SK-N-SH treated with all-trans-retinoic acid at 6 μM for 48 hours (cell line): ENCODE data around the gene CFAP68.

Source experiments
- ATAC-seq: fragments of 200-7000 bp; cut with Tn5 transposase; 3 replicates; pipeline ENCODE4 v1.9.1; 2020; ENCODE audit warnings: mild to moderate bottlenecking, moderate library complexity
- ARNTL ChIP-seq: fragments of 450-650 bp; formaldehyde crosslinking; IDR thresholded peaks from 2 replicates; pipeline ENCODE4 v1.5.0; 2020; ENCODE audit warnings: low read depth, mild to moderate bottlenecking, moderate library complexity, borderline replicate concordance
- BACH2 ChIP-seq: fragments of 250-450 bp; sonication (Bioruptor Pico); IDR thresholded peaks from 2 replicates; pipeline ENCODE4 v1.9.0; 2021; ENCODE audit warnings: mild to moderate bottlenecking, borderline replicate concordance
- CREB5 ChIP-seq: fragments of 250-450 bp; sonication (Bioruptor Pico); IDR thresholded peaks from 2 replicates; pipeline ENCODE4 v1.5.1; 2020; ENCODE audit warnings: low read depth, mild to moderate bottlenecking, moderate library complexity
- CSDC2 ChIP-seq: fragments of 250-450 bp; sonication (Bioruptor Pico); IDR thresholded peaks from 2 replicates; pipeline ENCODE4 v1.5.0; 2020; ENCODE audit warnings: mild to moderate bottlenecking, moderate library complexity
- CSRNP3 ChIP-seq: fragments of 250-450 bp; sonication (Bioruptor Pico); IDR thresholded peaks from 2 replicates; pipeline ENCODE4 v1.5.1; 2021; ENCODE audit warnings: mild to moderate bottlenecking, moderate library complexity
- GLIS3 ChIP-seq: fragments of 250-450 bp; sonication (Bioruptor Pico); IDR thresholded peaks from 2 replicates; pipeline ENCODE4 v1.5.0; 2020; ENCODE audit warnings: mild to moderate bottlenecking, moderate library complexity
- ISL1 ChIP-seq: fragments of 250-450 bp; sonication (Bioruptor Pico); IDR thresholded peaks from 2 replicates; pipeline ENCODE4 v2.1.2; 2022; ENCODE audit warnings: mild to moderate bottlenecking, moderate library complexity
- OSR1 ChIP-seq: fragments of 250-450 bp; sonication (Bioruptor Pico); IDR thresholded peaks from 2 replicates; pipeline ENCODE4 v1.8.0; 2022; ENCODE audit warnings: moderate library complexity, mild to moderate bottlenecking, inconsistent platforms
- POU6F1 ChIP-seq: fragments of 250-450 bp; sonication (Bioruptor Pico); IDR thresholded peaks from 2 replicates; pipeline ENCODE4 v1.8.0; 2021; ENCODE audit warnings: low read depth, mild to moderate bottlenecking, moderate library complexity, borderline replicate concordance
- PPARA ChIP-seq: fragments of 250-450 bp; sonication (Bioruptor Pico); IDR thresholded peaks from 2 replicates; pipeline ENCODE4 v1.5.0; 2020; ENCODE audit warnings: mild to moderate bottlenecking, borderline replicate concordance
- RARB ChIP-seq: fragments of 250-450 bp; sonication (Bioruptor Pico); IDR thresholded peaks from 2 replicates; pipeline ENCODE4 v1.8.0; 2021; ENCODE audit warnings: mild to moderate bottlenecking, moderate library complexity
- SNAI2 ChIP-seq: fragments of 250-450 bp; sonication (Bioruptor Pico); IDR thresholded peaks from 2 replicates; pipeline ENCODE4 v1.5.0; 2020; ENCODE audit warnings: mild to moderate bottlenecking, moderate library complexity
- TCF4 ChIP-seq: fragments of 250-450 bp; sonication (Bioruptor Pico); IDR thresholded peaks from 2 replicates; pipeline ENCODE4 v1.8.0; 2021; ENCODE audit warnings: mild to moderate bottlenecking, moderate library complexity, borderline replicate concordance
- TOX ChIP-seq: fragments of 250-450 bp; sonication (Bioruptor Pico); IDR thresholded peaks from 2 replicates; pipeline ENCODE4 v1.8.0; 2021; ENCODE audit warnings: mild to moderate bottlenecking, moderate library complexity, borderline replicate concordance
- ZNF70 ChIP-seq: fragments of 450-650 bp; formaldehyde crosslinking; IDR thresholded peaks from 2 replicates; pipeline ENCODE4 v1.5.0; 2020; ENCODE audit warnings: mild to moderate bottlenecking, moderate library complexity
- ZNF8 ChIP-seq: fragments of 450-650 bp; formaldehyde crosslinking; IDR thresholded peaks from 2 replicates; pipeline ENCODE4 v1.5.0; 2020; ENCODE audit warnings: mild to moderate bottlenecking, moderate library complexity
- TF ChIP-seq, protein P1 (sequence below): fragments of 250-450 bp; sonication (Bioruptor Pico); IDR thresholded peaks from 2 replicates; pipeline ENCODE4 v1.5.0; 2020; ENCODE audit warnings: mild to moderate bottlenecking, moderate library complexity

CFAP68 gene

DNA sequence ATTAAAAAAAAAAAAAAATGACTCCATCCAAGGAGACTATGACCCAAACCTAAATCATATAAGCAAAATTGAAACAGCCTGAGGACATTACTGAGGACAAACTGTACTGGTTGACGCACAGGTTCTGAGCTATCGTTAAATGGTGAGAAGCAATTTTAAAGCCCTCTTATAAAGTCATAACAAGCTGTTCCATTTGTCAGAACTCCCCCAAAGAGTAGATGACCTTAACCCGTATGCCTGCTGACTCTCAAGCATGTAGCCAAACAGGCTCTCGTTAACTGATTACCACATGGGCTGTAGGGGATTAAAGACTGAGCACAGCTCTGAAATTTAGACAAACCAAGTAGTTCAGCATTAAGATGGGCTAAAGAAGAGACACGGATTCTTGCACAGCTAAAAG lies 30.0 kb downstream of the CFAP68 start:
- no peak for ATAC-seq

DNA sequence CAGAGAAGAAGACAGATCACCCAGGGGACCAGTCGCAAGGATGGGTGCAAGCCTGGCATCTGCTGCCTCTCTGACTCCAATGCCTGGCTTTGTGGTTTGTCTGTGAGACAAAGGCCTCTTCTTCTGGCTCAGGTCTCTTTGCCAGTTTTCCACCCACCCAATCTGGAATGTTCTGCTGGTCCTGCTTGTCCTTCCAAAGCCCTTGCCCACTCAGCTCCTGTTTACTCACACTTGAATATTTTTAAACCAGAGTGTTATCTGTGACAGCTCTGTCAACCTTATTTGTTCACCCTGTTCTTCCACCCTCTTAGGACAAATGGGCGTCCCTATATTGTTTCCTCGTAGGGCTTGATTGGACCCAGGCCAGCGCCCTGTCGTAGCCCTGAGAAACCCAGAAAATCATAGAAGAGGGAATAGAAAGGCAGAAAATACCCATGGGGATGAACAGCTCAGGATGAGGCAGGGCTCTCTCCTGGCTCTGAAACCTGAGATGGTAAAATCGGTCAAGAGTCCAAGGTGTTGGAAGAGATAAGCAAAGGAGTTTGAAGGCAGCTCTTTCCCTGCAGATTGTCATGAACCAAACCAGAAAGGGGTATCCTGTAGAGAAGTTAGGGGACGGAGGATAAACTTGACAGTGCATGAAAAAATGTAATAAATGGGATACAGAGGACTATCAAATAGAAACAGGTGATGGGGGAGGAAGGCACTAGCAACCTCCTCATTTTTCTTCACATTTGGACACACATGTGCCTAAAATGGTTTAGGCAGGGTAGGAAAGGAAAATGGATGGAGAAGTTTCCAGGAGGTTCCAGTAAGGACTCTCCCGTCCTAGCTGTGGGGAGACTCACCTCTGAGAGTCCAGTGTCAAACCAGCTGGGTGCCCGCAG lies 31.6 kb downstream of the CFAP68 start:
- TF ChIP-seq PPARA (CRISPR knock-in tag) (no peak), GLIS3 (CRISPR knock-in tag) (no peak), ZNF8 (CRISPR knock-in tag) (no peak), ISL1 (no peak), TCF4 (CRISPR knock-in tag) (no peak)
- TF ChIP-seq, all 23 proteins: peak for 0
- ATAC-seq = no peak

More for the DNA sequence above, 30.0 kb downstream of the CFAP68 start:
- no peak for TF ChIP-seq POU6F1 (CRISPR knock-in tag)
- TF ChIP-seq ZNF8 (CRISPR knock-in tag) = no peak
- TF ChIP-seq ARNTL = no peak

DNA sequence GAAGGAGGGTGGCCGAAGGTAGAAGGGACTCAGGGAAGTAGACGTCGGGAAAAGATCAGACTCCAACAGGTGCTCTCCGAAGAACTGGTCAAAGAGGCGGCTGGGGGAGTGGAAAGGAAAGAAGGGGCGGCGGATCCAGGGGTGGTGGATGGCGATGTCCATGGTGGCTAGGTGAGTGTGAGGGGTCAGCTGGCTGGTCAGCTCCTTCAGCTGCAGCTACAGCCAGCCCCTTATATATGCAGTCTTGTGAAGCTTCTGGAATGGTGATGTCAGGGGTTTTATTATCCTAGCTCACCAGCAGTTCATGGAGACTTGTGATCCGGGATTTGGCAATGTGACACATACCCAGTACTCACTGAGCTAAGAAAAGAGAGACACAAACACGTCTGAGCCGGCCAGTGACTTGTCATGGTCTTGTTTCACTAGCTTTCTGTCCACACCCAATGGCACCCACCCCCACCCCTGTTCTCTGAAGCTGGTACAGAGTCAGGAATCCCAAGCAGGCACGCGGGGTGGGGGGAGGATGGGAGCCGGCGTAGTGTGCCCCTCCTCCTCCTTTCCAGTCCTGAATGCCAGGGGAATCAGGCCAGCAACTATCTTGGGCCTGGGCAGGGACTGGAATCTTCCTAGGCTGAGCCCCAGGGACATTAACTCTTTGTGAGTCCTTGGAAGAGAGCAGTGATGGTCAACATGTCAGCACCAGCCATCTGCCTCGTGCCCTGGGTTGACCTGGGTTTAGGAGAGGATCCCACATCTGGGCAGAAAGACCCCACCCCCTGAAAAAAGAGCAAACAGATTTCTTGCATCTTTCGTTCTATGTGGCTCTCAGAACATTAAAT lies 32.4 kb downstream of the CFAP68 start, which contains the start of gene CRYAB:
Gene CRYAB (minus strand): TSS at position 208 of the 839 bp plus-strand sequence. CDS start 46 bp downstream, at position 162.
- peak; percentile 71 for ATAC-seq
- no peak for TF ChIP-seq ZNF8 (CRISPR knock-in tag)
- no peak for TF ChIP-seq GLIS3 (CRISPR knock-in tag)
- no peak for TF ChIP-seq CSDC2 (CRISPR knock-in tag)
- no peak for TF ChIP-seq OSR1 (CRISPR knock-in tag)
- TF ChIP-seq ISL1 = 0 out of 2 replicates have a peak, but pooled peaks have one; percentile 11

GRCh38 chr11:111912535-111912934 lies 33.2 kb downstream of the CFAP68 start, which contains the start of gene HSPB2:
TSS of gene HSPB2 (plus strand) at chr11:111912734. CDS start at chr11:111912830, 96 bp downstream.
- ATAC-seq = no peak

GRCh38 chr11:111913031-111913861 lies 33.9 kb downstream of the CFAP68 start:
- no peak for TF ChIP-seq CREB5 (CRISPR knock-in tag)
- no peak for ATAC-seq

More at GRCh38 chr11:111912535-111912934, 33.2 kb downstream of the CFAP68 start, which contains the start of gene HSPB2:
- TF ChIP-seq CREB5 (CRISPR knock-in tag) (no peak), BACH2 (CRISPR knock-in tag) (no peak)

- no peak for ATAC-seq
- TF ChIP-seq, protein P1, sequence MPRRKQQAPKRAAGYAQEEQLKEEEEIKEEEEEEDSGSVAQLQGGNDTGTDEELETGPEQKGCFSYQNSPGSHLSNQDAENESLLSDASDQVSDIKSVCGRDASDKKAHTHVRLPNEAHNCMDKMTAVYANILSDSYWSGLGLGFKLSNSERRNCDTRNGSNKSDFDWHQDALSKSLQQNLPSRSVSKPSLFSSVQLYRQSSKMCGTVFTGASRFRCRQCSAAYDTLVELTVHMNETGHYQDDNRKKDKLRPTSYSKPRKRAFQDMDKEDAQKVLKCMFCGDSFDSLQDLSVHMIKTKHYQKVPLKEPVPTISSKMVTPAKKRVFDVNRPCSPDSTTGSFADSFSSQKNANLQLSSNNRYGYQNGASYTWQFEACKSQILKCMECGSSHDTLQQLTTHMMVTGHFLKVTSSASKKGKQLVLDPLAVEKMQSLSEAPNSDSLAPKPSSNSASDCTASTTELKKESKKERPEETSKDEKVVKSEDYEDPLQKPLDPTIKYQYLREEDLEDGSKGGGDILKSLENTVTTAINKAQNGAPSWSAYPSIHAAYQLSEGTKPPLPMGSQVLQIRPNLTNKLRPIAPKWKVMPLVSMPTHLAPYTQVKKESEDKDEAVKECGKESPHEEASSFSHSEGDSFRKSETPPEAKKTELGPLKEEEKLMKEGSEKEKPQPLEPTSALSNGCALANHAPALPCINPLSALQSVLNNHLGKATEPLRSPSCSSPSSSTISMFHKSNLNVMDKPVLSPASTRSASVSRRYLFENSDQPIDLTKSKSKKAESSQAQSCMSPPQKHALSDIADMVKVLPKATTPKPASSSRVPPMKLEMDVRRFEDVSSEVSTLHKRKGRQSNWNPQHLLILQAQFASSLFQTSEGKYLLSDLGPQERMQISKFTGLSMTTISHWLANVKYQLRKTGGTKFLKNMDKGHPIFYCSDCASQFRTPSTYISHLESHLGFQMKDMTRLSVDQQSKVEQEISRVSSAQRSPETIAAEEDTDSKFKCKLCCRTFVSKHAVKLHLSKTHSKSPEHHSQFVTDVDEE (CRISPR knock-in tag) = no peak
- TF ChIP-seq ZNF70 (CRISPR knock-in tag) = no peak
- TF ChIP-seq RARB = no peak
- TF ChIP-seq BACH2 (CRISPR knock-in tag) = no peak
- TF ChIP-seq CSRNP3 (CRISPR knock-in tag) = no peak
- no peak for TF ChIP-seq GLIS3 (CRISPR knock-in tag)
- TF ChIP-seq CREB5 (CRISPR knock-in tag) = no peak
- TF ChIP-seq ISL1 = no peak
- no peak for TF ChIP-seq SNAI2 (CRISPR knock-in tag)
- no peak for TF ChIP-seq TOX (CRISPR knock-in tag)
- TF ChIP-seq TCF4 (CRISPR knock-in tag) = no peak
- TF ChIP-seq ZNF8 (CRISPR knock-in tag) = no peak
Measured at GRCh38 chr11:111913997-111914396, 34.7 kb downstream of the CFAP68 start.
